Activated CD4-positive, alpha-beta T cell treated with anti-CD3 and anti-CD28 coated beads, Interleukin-2, amount 10 ng/mL, durations not matched to agents 24 days and 14 days (primary cell): Measurements from ENCODE around the gene SMARCAD1. TPM values are rescaled to one million over a fixed set of nuclear protein-coding genes. Genes with fewer than 3 reads are reported as not detected.

Experiments
- DNase-seq: peaks from one replicate; pipeline ENCODE4 v3.0.0; 2022
- H3K27ac Mint-ChIP-seq: one replicate; pipeline ENCODE4 v1.8.0; 2022; ENCODE audit warnings: mild to moderate bottlenecking, mixed read lengths
- H3K27me3 Mint-ChIP-seq: one replicate; pipeline ENCODE4 v1.8.0; 2022; ENCODE audit warnings: mixed read lengths
- H3K36me3 Mint-ChIP-seq: one replicate; pipeline ENCODE4 v1.8.0; 2022; ENCODE audit warnings: low read depth, mild to moderate bottlenecking, mixed read lengths
- H3K4me1 Mint-ChIP-seq: one replicate; pipeline ENCODE4 v1.8.0; 2021; ENCODE audit warnings: mixed read lengths
- H3K4me3 Mint-ChIP-seq: one replicate; pipeline ENCODE4 v1.8.0; 2022; ENCODE audit warnings: mild to moderate bottlenecking, moderate library complexity, mixed read lengths
- H3K9me3 Mint-ChIP-seq: one replicate; pipeline ENCODE4 v1.8.0; 2021; ENCODE audit warnings: mixed read lengths
- intact Hi-C: fragments of 100-400 bp; cut with micrococcal nuclease; formaldehyde crosslinking; loops from one replicate; pipeline ENCODE4 v1.15.1; 2023
- total RNA-seq: library from RNA; stranded (reverse); gene quantifications from 2 replicates; pipeline ENCODE4 v1.2.3, GENCODE V29; 2022

The SMARCAD1 gene
- total RNA-seq, 1 donor from 2014 or later: 45.6 TPM

DNA sequence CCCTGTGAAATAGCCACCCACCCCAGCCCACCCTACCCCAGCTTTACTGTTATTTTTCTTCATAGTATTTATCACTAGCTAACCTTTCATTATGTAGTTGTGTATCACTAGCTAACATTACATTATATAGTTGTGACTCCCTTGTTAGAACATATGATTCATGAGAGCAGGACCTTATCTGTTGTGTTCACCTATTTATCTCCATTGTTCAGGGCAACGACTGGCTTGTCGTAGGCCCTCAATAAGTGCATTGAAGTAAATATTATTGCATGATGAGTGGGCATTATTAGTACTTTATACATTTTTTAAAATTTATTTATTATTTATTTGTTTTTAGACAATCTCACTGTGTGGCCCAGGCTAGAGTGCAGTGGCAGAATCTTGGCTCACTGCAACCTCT, 4.2 kb downstream of the SMARCAD1 start:
- Mint-ChIP-seq H3K27ac (peak overlapping the region; percentile 50), H3K9me3 (no peaks in the 10 kb centered on the region), H3K36me3 (peaks cover 77% of the 10 kb centered on the region), H3K4me1 (peaks cover 53% of the 10 kb centered on the region), H3K4me3 (no peak overlapping the region), H3K27me3 (no peaks in the 10 kb centered on the region)
- intact Hi-C loops: no loop called here
- no peak for DNase-seq

DNA sequence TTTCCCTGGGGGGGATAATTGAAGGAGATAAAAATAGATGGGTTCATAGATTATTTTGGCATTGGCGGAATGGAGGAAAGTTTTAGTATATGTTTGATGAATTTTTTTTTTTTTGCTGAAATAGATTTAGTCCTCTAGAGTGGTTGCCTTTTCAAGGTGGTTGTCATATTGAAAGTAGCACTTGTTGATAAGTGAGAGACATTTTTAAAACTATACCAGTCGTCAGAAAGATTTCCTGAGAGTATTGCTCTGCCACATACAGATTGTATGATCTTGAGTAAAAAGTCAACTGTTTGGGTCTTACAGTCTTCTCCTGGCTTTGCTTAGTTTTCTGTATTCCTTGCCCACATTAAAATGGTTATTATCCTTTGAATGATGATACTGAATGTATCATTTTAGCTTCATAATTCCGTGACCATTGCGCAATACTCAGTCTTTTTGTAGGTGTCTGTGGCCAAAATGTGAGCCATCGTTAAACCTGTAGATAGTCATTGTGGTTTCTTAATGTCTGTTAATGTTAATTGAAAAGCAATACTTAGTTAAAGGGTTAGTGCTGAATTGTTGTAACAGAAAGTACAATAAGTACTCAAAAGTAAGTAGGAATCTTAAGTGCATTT, 7.1 kb downstream of the SMARCAD1 start:
- H3K36me3 Mint-ChIP-seq: peaks cover 71% of the 10 kb centered on the region
- no peaks in the 10 kb centered on the region for H3K27me3 Mint-ChIP-seq
- intact Hi-C loops: no loop called here
- no peaks in the 10 kb centered on the region for H3K9me3 Mint-ChIP-seq
- peaks cover 40% of the 10 kb centered on the region for H3K4me1 Mint-ChIP-seq
- no peak overlapping the region for H3K4me3 Mint-ChIP-seq
- H3K27ac Mint-ChIP-seq: peak overlapping the region; percentile 34
- DNase-seq: no peak

DNA sequence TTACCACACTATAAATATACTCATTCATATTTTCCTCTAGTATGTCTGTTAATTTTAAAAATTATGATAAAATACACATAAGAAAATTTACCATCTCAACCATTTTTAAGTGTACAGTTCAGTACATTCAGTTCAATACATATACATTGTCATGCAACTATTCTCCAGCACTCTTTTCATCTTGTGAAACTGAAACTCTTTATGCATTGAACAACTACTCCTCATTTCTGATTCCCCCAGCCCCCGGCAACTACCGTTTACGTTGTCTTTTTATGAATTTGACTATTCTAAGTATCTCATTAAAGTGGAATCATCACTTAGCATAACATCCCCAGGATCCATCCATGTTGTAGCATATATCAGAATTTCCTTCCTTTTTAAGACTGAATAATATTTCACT, 8.7 kb downstream of the SMARCAD1 start:
- Mint-ChIP-seq H3K27me3 (no peaks in the 10 kb centered on the region), H3K9me3 (no peaks in the 10 kb centered on the region), H3K4me1 (peaks cover 35% of the 10 kb centered on the region), H3K4me3 (no peak overlapping the region), H3K36me3 (peaks cover 64% of the 10 kb centered on the region), H3K27ac (no peak overlapping the region)
- intact Hi-C loops: no loop called here
- no peak for DNase-seq

DNA sequence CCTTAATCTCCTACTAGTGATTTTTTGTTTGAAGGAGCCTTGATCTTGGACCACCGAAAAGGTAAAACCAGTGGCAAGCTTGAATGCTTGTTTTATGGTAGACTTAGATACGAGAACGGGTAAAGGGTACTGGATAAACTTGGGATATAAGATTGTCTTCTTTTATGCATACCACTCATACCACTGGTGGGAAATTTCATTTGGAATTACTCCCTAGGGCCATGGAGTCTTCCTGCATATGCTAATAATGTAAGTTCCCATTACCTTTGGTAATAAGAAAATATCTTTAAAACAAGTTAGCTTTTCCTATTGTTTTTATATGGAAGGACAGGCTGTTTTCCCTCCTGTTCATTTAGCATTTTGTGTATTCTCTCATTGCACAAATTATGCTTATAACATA, 11.7 kb downstream of the SMARCAD1 start:
- no peak for DNase-seq
- Mint-ChIP-seq H3K27ac (no peak overlapping the region), H3K9me3 (no peaks in the 10 kb centered on the region), H3K27me3 (no peaks in the 10 kb centered on the region), H3K4me1 (peaks cover 27% of the 10 kb centered on the region), H3K4me3 (no peak overlapping the region), H3K36me3 (peaks cover 47% of the 10 kb centered on the region)
- intact Hi-C loops: no loop called here

DNA sequence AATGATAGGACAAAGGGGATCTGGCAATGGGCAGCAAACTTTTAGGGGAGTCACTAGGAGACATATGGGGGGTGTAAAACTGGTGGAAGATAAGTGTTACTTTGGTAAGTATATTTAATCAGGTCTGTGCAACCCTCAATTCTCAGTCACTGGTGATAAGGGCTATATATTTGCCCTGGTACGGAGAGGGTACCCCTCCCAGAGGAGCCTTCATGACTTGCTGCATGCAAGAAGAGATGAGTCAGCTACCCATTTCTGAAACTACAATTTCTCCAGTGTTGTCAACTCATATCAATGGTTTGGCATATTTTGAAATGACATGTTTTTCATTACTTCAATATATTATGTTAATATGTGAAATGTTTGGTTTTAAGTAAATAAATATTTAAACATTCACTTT, 14.3 kb downstream of the SMARCAD1 start:
- no peaks in the 10 kb centered on the region for H3K9me3 Mint-ChIP-seq
- no peak overlapping the region for H3K27ac Mint-ChIP-seq
- H3K27me3 Mint-ChIP-seq: no peaks in the 10 kb centered on the region
- H3K36me3 Mint-ChIP-seq: peaks cover 43% of the 10 kb centered on the region
- DNase-seq: no peak
- H3K4me3 Mint-ChIP-seq: no peak overlapping the region
- intact Hi-C loops: no loop called here
- H3K4me1 Mint-ChIP-seq: peaks cover 14% of the 10 kb centered on the region

DNA sequence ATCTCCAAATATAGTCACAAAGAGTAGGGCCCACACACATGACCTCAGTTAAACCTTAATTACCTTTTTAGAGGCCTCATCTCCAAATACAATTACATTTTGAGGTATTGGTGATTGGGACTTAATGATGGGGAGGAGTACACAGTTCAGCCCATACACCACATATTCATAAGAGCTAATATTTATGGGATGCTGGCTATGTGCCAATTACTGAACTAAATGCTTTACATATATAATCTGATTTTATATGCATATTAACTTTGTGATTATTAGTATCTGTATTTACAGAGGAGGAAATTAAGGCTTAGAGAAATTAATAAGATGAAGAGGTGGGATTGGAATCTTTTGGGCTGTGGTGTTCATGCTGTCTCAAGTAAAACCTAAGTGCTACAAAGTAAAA, 17.8 kb downstream of the SMARCAD1 start:
- DNase-seq: no peak
- Mint-ChIP-seq H3K27ac (no peak overlapping the region), H3K36me3 (peaks cover 36% of the 10 kb centered on the region), H3K4me1 (peaks cover 11% of the 10 kb centered on the region), H3K27me3 (no peaks in the 10 kb centered on the region), H3K4me3 (no peak overlapping the region), H3K9me3 (no peaks in the 10 kb centered on the region)
- intact Hi-C loops: no loop called here

- H3K4me3 Mint-ChIP-seq: no peak overlapping the region
- intact Hi-C loops: no loop called here
- no peak for DNase-seq
- H3K27ac Mint-ChIP-seq: peak overlapping the region; percentile 2
- no peaks in the 10 kb centered on the region for H3K27me3 Mint-ChIP-seq
- peaks cover 8% of the 10 kb centered on the region for H3K4me1 Mint-ChIP-seq
- H3K36me3 Mint-ChIP-seq: peaks cover 35% of the 10 kb centered on the region
- no peaks in the 10 kb centered on the region for H3K9me3 Mint-ChIP-seq
Observed at GRCh38 chr4:94226763-94227162, 19.1 kb downstream of the SMARCAD1 start.

DNA sequence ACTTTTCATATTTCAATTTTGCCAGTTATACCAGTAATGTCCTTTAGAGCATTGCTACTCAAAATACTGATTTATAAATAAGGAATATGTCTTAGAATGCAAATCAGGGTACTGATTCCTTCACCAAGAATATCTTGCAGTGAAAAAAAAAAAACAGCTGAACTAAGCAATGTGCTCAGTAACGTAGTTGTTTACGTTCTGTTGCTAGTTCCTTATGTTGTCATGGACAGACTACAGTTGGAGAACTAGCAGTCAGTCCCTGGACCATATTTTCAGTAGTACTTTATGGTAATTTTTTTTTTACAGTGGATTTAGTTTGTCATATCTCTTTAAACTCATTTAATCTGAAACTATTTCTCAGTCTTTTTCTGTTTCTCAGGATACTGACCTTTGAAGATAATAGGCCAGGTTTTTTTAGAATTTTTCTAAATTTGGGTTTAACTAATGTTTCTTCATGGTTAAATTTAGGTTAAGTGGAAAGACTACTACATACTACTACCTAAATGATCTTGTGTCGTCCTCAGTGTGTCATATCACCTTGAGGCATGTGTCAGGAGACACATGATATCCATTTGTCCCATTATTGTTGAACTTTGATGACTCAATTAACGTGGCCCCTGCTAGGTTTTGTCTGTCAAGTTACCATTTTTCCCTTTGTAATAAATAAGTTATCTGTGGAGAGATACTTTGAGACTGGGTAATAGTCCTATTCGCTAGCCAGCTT, 21.0 kb downstream of the SMARCAD1 start:
- H3K27ac Mint-ChIP-seq: no peak overlapping the region
- no peaks in the 10 kb centered on the region for H3K27me3 Mint-ChIP-seq
- peaks cover 7% of the 10 kb centered on the region for H3K4me1 Mint-ChIP-seq
- H3K36me3 Mint-ChIP-seq: peaks cover 38% of the 10 kb centered on the region
- no peaks in the 10 kb centered on the region for H3K9me3 Mint-ChIP-seq
- intact Hi-C loops: no loop called here
- no peak overlapping the region for H3K4me3 Mint-ChIP-seq
- DNase-seq: no peak

DNA sequence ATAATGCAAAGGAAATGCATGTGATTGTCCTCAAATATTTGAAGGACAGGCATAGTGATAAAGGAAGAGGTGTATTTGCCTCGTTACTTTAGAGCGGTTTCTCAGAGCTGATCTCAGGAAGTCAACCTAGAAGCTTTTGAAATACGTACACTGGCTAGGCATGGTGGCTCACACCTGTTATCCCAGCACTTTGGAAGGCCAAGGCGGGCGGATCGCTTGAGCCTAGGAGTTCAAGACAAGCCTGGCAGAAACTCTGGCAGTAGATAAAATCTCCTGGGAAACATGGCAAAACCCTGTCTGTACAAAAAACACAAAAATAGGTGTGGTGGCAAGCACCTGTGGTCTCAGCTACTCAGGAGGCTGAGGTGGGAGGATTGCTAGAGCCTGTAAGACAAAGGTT, 24.9 kb downstream of the SMARCAD1 start:
- H3K27ac Mint-ChIP-seq: no peak overlapping the region
- no peak overlapping the region for H3K4me3 Mint-ChIP-seq
- H3K27me3 Mint-ChIP-seq: no peaks in the 10 kb centered on the region
- peaks cover 20% of the 10 kb centered on the region for H3K36me3 Mint-ChIP-seq
- no peak for DNase-seq
- no peaks in the 10 kb centered on the region for H3K9me3 Mint-ChIP-seq
- intact Hi-C loops: no loop called here
- peaks cover 4% of the 10 kb centered on the region for H3K4me1 Mint-ChIP-seq

DNA sequence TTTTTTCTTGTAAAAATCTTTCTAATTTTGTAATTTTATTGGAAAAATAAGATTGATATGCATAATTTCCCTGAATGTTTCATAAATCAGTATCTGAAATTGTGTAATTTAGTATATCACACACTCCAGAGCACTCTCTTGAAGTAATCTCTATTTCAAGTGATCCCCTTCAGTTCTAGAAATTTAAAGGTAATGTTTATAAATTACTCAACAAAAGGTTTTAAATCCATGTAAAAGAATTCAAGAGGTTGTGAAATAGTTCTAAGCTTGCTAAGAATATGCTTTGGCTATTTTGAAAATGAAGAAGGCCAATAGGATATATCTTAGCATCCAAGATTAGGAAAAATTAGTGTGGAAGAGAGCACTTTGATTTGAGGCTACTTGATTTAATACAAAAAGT, 28.2 kb downstream of the SMARCAD1 start:
- peaks cover 2% of the 10 kb centered on the region for H3K4me1 Mint-ChIP-seq
- no peak overlapping the region for H3K4me3 Mint-ChIP-seq
- no peak for DNase-seq
- no peaks in the 10 kb centered on the region for H3K27me3 Mint-ChIP-seq
- H3K27ac Mint-ChIP-seq: no peak overlapping the region
- peaks cover 17% of the 10 kb centered on the region for H3K36me3 Mint-ChIP-seq
- no peaks in the 10 kb centered on the region for H3K9me3 Mint-ChIP-seq
- intact Hi-C loops: no loop called here

DNA sequence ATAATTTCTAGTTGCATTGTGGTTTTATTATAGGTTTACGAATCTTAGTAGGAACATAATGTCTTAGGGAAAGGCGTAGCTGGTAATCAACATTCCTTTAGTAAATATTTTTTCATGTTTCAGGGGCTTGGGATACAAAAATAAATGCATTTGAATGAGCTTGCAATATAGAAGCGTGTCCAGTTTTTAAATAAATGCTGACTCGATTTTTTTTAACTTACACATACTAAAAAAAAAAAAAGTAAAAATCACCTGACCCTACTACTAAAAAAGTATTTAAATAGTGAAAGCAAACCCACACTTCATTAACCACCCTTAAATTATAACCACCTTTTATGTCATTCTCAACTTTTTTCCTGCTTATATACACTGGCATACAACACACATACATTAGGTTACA, 29.6 kb downstream of the SMARCAD1 start:
- no peaks in the 10 kb centered on the region for H3K9me3 Mint-ChIP-seq
- no peak for DNase-seq
- no peak overlapping the region for H3K4me3 Mint-ChIP-seq
- intact Hi-C loops: no loop called here
- peaks cover 21% of the 10 kb centered on the region for H3K36me3 Mint-ChIP-seq
- no peak overlapping the region for H3K27ac Mint-ChIP-seq
- no peaks in the 10 kb centered on the region for H3K4me1 Mint-ChIP-seq
- H3K27me3 Mint-ChIP-seq: no peaks in the 10 kb centered on the region

DNA sequence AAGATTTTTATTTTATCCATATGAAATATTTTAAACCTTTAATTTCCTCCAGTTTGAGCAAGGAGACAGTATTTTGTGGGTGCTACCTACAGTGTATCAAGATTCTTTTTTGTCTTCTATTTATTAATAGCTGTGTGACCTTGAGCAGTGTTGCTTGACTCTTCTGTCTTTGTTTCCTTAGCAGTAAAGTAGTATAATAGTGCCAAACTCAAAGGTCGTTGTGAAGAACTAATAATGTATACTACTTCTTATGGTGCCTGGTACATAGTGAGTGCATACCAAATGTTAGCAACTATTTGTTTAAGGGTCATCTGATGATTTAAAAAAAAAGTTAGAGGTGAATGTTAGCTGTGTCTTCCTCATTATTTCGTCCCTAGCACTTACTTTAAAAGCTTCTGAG, 30.5 kb downstream of the SMARCAD1 start:
- H3K9me3 Mint-ChIP-seq: no peaks in the 10 kb centered on the region
- H3K4me1 Mint-ChIP-seq: no peaks in the 10 kb centered on the region
- intact Hi-C loops: no loop called here
- no peak overlapping the region for H3K4me3 Mint-ChIP-seq
- H3K36me3 Mint-ChIP-seq: peaks cover 23% of the 10 kb centered on the region
- H3K27ac Mint-ChIP-seq: no peak overlapping the region
- no peaks in the 10 kb centered on the region for H3K27me3 Mint-ChIP-seq
- DNase-seq: no peak

DNA sequence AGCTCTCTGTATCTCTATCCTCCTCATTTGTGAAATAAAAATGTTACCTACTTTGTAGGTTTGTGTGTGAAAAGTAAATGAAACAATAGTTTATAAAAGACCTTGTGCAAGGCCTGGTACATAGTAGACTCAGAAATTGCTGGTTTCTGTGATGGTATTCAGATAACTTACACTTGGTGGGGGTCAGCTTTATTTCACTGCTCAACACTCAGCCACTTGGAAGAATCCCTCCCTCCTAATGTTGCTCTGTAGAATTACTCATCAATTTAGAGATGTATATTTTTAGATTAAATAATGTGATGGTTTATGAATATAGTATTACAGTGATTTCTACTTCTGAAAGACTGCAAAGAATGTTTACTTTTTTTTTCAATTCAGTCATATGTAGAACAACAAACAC, 32.7 kb downstream of the SMARCAD1 start:
- Mint-ChIP-seq H3K4me3 (no peak overlapping the region), H3K36me3 (peaks cover 25% of the 10 kb centered on the region), H3K27me3 (no peaks in the 10 kb centered on the region), H3K27ac (no peak overlapping the region), H3K4me1 (peaks cover 2% of the 10 kb centered on the region), H3K9me3 (no peaks in the 10 kb centered on the region)
- DNase-seq: no peak
- intact Hi-C loops: no loop called here

GRCh38 chr4:94244087-94244828, 36.6 kb downstream of the SMARCAD1 start:
- Mint-ChIP-seq H3K27me3 (no peaks in the 10 kb centered on the region), H3K9me3 (no peaks in the 10 kb centered on the region), H3K36me3 (peaks cover 31% of the 10 kb centered on the region), H3K4me3 (no peak overlapping the region), H3K4me1 (peaks cover 6% of the 10 kb centered on the region), H3K27ac (no peak overlapping the region)
- DNase-seq: no peak
- intact Hi-C loops: no loop called here
